A172 (cell line): ENCODE results near the gene FJX1. TPM values are rescaled to one million over a fixed set of nuclear protein-coding genes. Genes with fewer than 3 reads are reported as not detected.
"Not testable (repeated sequence)": the region's sequence is repeated elsewhere in the genome, so short reads cannot be mapped to it uniquely, and the experiment has no call there.

Experiments
- DNase-seq: peaks from one replicate; pipeline ENCODE4 v3.0.0-alpha.2; 2015; ENCODE audit warnings: low spot score
- total RNA-seq: library from RNA; depleted of rRNA; stranded (reverse); fragments of >200 nt; shearing (Covaris generic); gene quantifications from 2 replicates; pipeline ENCODE4 v1.2.3, GENCODE V29; 2014

The FJX1 gene
- total RNA-seq, 1 experiment from 2014 or later, result 38.3 TPM

- no peak for DNase-seq
These were observed 13.6 kb downstream of the FJX1 start for GRCh38 chr11:35631891-35632290.

- peak; percentile 67 for DNase-seq
These were observed 14.0 kb downstream of the FJX1 start for GRCh38 chr11:35632301-35632700.

- no peak for DNase-seq
These were observed 15.7 kb downstream of the FJX1 start for GRCh38 chr11:35633827-35634423.

GRCh38 chr11:35635933-35636332 is 17.7 kb downstream of the FJX1 start:
- DNase-seq, result no peak

GRCh38 chr11:35639591-35640179 is 21.4 kb downstream of the FJX1 start:
- no peak for DNase-seq

GRCh38 chr11:35641171-35641897 is 23.1 kb downstream of the FJX1 start:
- no peak for DNase-seq

- DNase-seq, result no peak
These were observed 23.7 kb downstream of the FJX1 start for GRCh38 chr11:35641964-35642363.

GRCh38 chr11:35647421-35648093 is 29.3 kb downstream of the FJX1 start:
- no peak for DNase-seq

GRCh38 chr11:35650006-35650405 is 31.7 kb downstream of the FJX1 start:
- DNase-seq, result peak; percentile 22

- DNase-seq, result no peak
These were observed 32.2 kb downstream of the FJX1 start for GRCh38 chr11:35650467-35650866.

- no peak for DNase-seq
These were observed 33.0 kb downstream of the FJX1 start for GRCh38 chr11:35651263-35651662.

- DNase-seq, result not testable (repeated sequence)
These were observed 34.5 kb downstream of the FJX1 start for GRCh38 chr11:35652786-35653185.

- DNase-seq, result no peak
These were observed 36.5 kb downstream of the FJX1 start for GRCh38 chr11:35654711-35655110.

GRCh38 chr11:35655254-35655653 is 37.0 kb downstream of the FJX1 start:
- no peak for DNase-seq

- no peak for DNase-seq
These were observed 37.6 kb downstream of the FJX1 start for GRCh38 chr11:35655856-35656255.

GRCh38 chr11:35658020-35658948 is 40.0 kb downstream of the FJX1 start:
- DNase-seq, result no peak

GRCh38 chr11:35661534-35661933 is 43.3 kb downstream of the FJX1 start:
- DNase-seq, result no peak

- no peak for DNase-seq
These were observed 43.9 kb downstream of the FJX1 start for GRCh38 chr11:35662061-35662648.

- DNase-seq, result peak; percentile 82
These were observed 44.6 kb downstream of the FJX1 start, which contains the start of gene TRIM44 for GRCh38 chr11:35662649-35663407. Gene TRIM44 (plus strand): TSS chr11:35662775. CDS start chr11:35663112, 337 bp downstream.

GRCh38 chr11:35663408-35663702 is 45.1 kb downstream of the FJX1 start:
- DNase-seq, result no peak
